Measurements from ENCODE around the gene FBXL13. TPM values are rescaled to one million over a fixed set of nuclear protein-coding genes. Genes with fewer than 3 reads are reported as not detected.
"Not testable (repeated sequence)": the region's sequence is repeated elsewhere in the genome, so short reads cannot be mapped to it uniquely, and the experiment has no call there.

The FBXL13 gene
- total RNA-seq, 1 experiment from 2014 or later: 0.43 TPM

DNA sequence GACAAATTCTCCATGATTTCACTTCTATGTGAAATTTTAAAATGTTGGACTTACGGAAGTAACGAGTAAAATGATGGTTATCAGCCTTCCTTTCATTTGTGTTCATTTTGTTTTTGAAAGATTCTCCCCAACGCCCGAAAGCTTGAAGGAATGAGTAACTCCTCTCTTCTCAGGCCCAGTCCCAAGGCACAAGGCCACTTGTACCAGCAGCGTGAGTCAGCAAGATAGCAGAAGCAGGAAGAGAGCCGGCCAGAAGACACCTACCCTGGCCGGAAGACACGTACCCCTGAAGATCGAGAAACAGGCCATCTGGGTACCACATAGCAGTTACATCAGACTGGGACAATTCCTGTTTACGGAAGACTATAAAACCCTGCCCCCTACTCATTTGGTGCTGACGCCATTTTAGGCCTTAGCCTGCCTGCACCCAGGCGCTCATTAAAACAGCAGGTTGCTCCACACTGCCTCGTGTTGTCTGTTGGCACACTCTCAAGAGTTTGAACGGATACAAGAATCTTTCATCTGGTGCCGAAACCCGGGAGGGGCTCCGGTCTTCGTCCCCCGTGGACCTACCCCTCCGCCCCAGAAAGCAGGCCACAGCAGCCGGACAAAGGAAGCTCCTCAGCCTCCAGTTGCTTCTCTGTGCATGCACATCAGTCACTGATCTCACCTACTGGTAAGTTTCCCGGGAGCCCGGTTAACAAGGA, 101.3 kb downstream of the FBXL13 start:
- H3K27me3 Mint-ChIP-seq (ENCODE audit: insufficient read depth, unreplicated experiment): no peaks in the 10 kb centered on the region
- H3K9me3 ChIP-seq: no peaks in the 10 kb centered on the region
- ChIA-PET POLR2A (no interaction called here), CTCF (no interaction called here)
- no peaks in the 10 kb centered on the region for H3K36me3 ChIP-seq (ENCODE audit: control insufficient read depth, insufficient read depth, low read length)
- H3K36me3 Mint-ChIP-seq (ENCODE audit: insufficient read depth, unreplicated experiment): no peaks in the 10 kb centered on the region
- H3K4me1 Mint-ChIP-seq (ENCODE audit: low read depth, unreplicated experiment): no peaks in the 10 kb centered on the region
- H3K9me3 Mint-ChIP-seq (ENCODE audit: unreplicated experiment): no peaks in the 10 kb centered on the region
- no peak overlapping the region for H3K4me3 Mint-ChIP-seq (ENCODE audit: unreplicated experiment)
- no peak overlapping the region for H3K27ac Mint-ChIP-seq (ENCODE audit: unreplicated experiment)
- no peaks in the 10 kb centered on the region for H3K27me3 ChIP-seq (replicated peaks; ENCODE audit: control insufficient read depth, insufficient read depth, low read length)
- BruUV-seq (replicated peaks): no TSS peak
- H3K4me1 ChIP-seq: no peaks in the 10 kb centered on the region
- intact Hi-C loops (cut with micrococcal nuclease; ENCODE audit: unreplicated experiment): no loop called here
- TF ChIP-seq, protein P1, sequence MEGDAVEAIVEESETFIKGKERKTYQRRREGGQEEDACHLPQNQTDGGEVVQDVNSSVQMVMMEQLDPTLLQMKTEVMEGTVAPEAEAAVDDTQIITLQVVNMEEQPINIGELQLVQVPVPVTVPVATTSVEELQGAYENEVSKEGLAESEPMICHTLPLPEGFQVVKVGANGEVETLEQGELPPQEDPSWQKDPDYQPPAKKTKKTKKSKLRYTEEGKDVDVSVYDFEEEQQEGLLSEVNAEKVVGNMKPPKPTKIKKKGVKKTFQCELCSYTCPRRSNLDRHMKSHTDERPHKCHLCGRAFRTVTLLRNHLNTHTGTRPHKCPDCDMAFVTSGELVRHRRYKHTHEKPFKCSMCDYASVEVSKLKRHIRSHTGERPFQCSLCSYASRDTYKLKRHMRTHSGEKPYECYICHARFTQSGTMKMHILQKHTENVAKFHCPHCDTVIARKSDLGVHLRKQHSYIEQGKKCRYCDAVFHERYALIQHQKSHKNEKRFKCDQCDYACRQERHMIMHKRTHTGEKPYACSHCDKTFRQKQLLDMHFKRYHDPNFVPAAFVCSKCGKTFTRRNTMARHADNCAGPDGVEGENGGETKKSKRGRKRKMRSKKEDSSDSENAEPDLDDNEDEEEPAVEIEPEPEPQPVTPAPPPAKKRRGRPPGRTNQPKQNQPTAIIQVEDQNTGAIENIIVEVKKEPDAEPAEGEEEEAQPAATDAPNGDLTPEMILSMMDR (IDR thresholded peaks at IDR 0.05; ENCODE audit: insufficient read depth in 1 of 2, low read depth in 1 of 2, low read length in 1 of 2, severe bottlenecking in 1 of 2, unreplicated experiment in 1 of 2): no peak
- no peak for DNase-seq
- no peak overlapping the region for H3K4me3 ChIP-seq (ENCODE audit: low read depth, low read length)

DNA sequence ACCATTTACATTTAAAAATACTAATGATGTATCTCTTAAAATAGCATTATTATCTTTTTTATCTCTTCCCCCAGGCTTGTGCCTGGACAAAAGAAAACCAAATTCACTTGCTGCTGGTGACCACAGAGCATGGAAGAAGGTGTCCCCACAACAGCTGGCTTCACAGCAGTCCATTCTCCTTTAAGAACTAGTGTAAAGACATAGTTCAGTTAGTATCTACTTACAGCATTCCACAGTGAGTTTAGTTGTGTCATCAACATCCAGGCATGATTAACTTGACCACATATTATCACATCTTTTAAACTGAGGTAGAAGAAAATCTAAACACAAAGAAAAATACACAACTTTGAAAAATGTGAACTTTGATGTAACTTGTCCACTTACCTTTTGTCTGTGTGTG, 106.8 kb downstream of the FBXL13 start:
- Mint-ChIP-seq H3K27me3 (ENCODE audit: insufficient read depth, unreplicated experiment) (no peaks in the 10 kb centered on the region), H3K27ac (ENCODE audit: unreplicated experiment) (no peak overlapping the region), H3K9me3 (ENCODE audit: unreplicated experiment) (no peaks in the 10 kb centered on the region), H3K36me3 (ENCODE audit: insufficient read depth, unreplicated experiment) (no peaks in the 10 kb centered on the region), H3K4me1 (ENCODE audit: low read depth, unreplicated experiment) (no peaks in the 10 kb centered on the region), H3K4me3 (ENCODE audit: unreplicated experiment) (no peak overlapping the region)
- Histone ChIP-seq H3K27me3 (replicated peaks; ENCODE audit: control insufficient read depth, insufficient read depth, low read length) (no peaks in the 10 kb centered on the region), H3K9me3 (no peaks in the 10 kb centered on the region), H3K36me3 (ENCODE audit: control insufficient read depth, insufficient read depth, low read length) (no peaks in the 10 kb centered on the region), H3K4me1 (no peaks in the 10 kb centered on the region), H3K4me3 (ENCODE audit: low read depth, low read length) (no peak overlapping the region)
- TF ChIP-seq, protein P1 (IDR thresholded peaks at IDR 0.05; ENCODE audit: insufficient read depth in 1 of 2, low read depth in 1 of 2, low read length in 1 of 2, severe bottlenecking in 1 of 2, unreplicated experiment in 1 of 2): no peak
- DNase-seq: no peak
- intact Hi-C loops (cut with micrococcal nuclease; ENCODE audit: unreplicated experiment): no loop called here
- CTCF ChIA-PET: no interaction called here
- POLR2A ChIA-PET: no interaction called here
- BruUV-seq (replicated peaks): no TSS peak

DNA sequence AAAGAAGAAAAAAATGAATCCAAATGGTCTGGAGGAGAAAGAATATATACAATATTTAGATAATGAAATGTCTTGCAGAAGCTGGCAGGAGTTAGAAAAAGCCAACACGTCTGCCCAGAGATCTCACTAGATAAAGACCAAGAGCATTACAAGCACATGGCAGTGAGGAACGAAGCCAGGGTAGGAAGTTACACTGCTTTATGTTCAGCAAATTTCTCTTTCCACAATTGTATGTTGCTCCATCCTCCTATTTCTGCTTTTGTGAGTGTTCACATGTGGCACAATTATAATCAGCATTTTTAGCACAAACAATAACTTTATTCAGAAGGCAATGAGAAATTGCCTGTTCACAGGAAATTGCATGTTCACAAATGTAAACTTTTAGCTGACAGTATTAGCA, 108.1 kb downstream of the FBXL13 start:
- Histone ChIP-seq H3K27me3 (replicated peaks; ENCODE audit: control insufficient read depth, insufficient read depth, low read length) (no peaks in the 10 kb centered on the region), H3K4me3 (ENCODE audit: low read depth, low read length) (no peak overlapping the region), H3K36me3 (ENCODE audit: control insufficient read depth, insufficient read depth, low read length) (no peaks in the 10 kb centered on the region), H3K4me1 (no peaks in the 10 kb centered on the region), H3K9me3 (no peaks in the 10 kb centered on the region)
- TF ChIP-seq, protein P1 (IDR thresholded peaks at IDR 0.05; ENCODE audit: insufficient read depth in 1 of 2, low read depth in 1 of 2, low read length in 1 of 2, severe bottlenecking in 1 of 2, unreplicated experiment in 1 of 2): no peak
- H3K4me3 Mint-ChIP-seq (ENCODE audit: unreplicated experiment): no peak overlapping the region
- no peak for DNase-seq
- no peaks in the 10 kb centered on the region for H3K27me3 Mint-ChIP-seq (ENCODE audit: insufficient read depth, unreplicated experiment)
- no peaks in the 10 kb centered on the region for H3K9me3 Mint-ChIP-seq (ENCODE audit: unreplicated experiment)
- POLR2A ChIA-PET: no interaction called here
- intact Hi-C loops (cut with micrococcal nuclease; ENCODE audit: unreplicated experiment): no loop called here
- CTCF ChIA-PET: no interaction called here
- no peak overlapping the region for H3K27ac Mint-ChIP-seq (ENCODE audit: unreplicated experiment)
- no TSS peak for BruUV-seq (replicated peaks)
- no peaks in the 10 kb centered on the region for H3K36me3 Mint-ChIP-seq (ENCODE audit: insufficient read depth, unreplicated experiment)
- H3K4me1 Mint-ChIP-seq (ENCODE audit: low read depth, unreplicated experiment): no peaks in the 10 kb centered on the region

DNA sequence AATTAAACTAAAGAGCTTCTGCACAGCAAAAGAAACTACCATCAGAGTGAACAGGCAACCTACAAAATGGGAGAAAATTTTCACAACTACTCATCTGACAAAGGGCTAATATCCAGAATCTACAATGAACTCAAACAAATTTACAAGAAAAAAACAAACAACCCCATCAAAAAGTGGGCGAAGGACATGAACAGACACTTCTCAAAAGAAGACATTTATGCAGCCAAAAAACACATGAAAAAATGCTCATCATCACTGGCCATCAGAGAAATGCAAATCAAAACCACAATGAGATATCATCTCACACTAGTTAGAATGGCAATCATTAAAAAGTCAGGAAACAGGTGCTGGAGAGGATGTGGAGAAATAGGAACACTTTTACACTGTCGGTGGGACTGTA, 112.6 kb downstream of the FBXL13 start:
- H3K4me3 ChIP-seq (ENCODE audit: low read depth, low read length); DNase-seq; H3K27me3 ChIP-seq (replicated peaks; ENCODE audit: control insufficient read depth, insufficient read depth, low read length); H3K4me1 ChIP-seq; H3K36me3 Mint-ChIP-seq (ENCODE audit: insufficient read depth, unreplicated experiment); intact Hi-C loops (cut with micrococcal nuclease; ENCODE audit: unreplicated experiment); CTCF ChIA-PET; POLR2A ChIA-PET; BruUV-seq (replicated peaks); H3K4me3 Mint-ChIP-seq (ENCODE audit: unreplicated experiment); H3K9me3 ChIP-seq; H3K9me3 Mint-ChIP-seq (ENCODE audit: unreplicated experiment); H3K36me3 ChIP-seq (ENCODE audit: control insufficient read depth, insufficient read depth, low read length); H3K27me3 Mint-ChIP-seq (ENCODE audit: insufficient read depth, unreplicated experiment); H3K27ac Mint-ChIP-seq (ENCODE audit: unreplicated experiment); H3K4me1 Mint-ChIP-seq (ENCODE audit: low read depth, unreplicated experiment): not testable (repeated sequence)

DNA sequence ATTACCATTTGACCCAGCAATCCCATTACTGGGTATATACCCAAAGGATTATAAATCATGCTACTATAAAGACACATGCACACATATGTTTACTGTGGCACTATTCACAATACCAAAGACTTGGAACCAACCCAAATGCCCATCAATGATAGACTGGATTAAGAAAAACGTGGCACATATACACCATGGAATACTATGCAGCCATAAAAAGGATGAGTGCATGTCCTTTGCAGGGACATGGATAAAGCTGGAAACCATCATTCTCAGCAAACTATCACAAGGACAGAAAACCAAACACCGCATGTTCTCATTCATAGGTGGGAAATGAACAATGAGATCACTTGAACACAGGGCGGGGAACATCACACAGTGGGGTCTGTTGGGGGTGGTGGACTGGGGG, 116.6 kb downstream of the FBXL13 start:
- BruUV-seq (replicated peaks); POLR2A ChIA-PET; H3K27me3 Mint-ChIP-seq (ENCODE audit: insufficient read depth, unreplicated experiment); H3K27me3 ChIP-seq (replicated peaks; ENCODE audit: control insufficient read depth, insufficient read depth, low read length); H3K27ac Mint-ChIP-seq (ENCODE audit: unreplicated experiment); H3K4me1 Mint-ChIP-seq (ENCODE audit: low read depth, unreplicated experiment); H3K4me3 ChIP-seq (ENCODE audit: low read depth, low read length); intact Hi-C loops (cut with micrococcal nuclease; ENCODE audit: unreplicated experiment); H3K36me3 Mint-ChIP-seq (ENCODE audit: insufficient read depth, unreplicated experiment); CTCF ChIA-PET; H3K4me3 Mint-ChIP-seq (ENCODE audit: unreplicated experiment); H3K4me1 ChIP-seq; H3K9me3 ChIP-seq; DNase-seq; H3K36me3 ChIP-seq (ENCODE audit: control insufficient read depth, insufficient read depth, low read length): not testable (repeated sequence)
- peaks cover 30% of the 10 kb centered on the region for H3K9me3 Mint-ChIP-seq (ENCODE audit: unreplicated experiment)

All from Caco-2 (cell line).